Measurements from ENCODE around the gene ZNF787.

ZNF787 gene

DNA sequence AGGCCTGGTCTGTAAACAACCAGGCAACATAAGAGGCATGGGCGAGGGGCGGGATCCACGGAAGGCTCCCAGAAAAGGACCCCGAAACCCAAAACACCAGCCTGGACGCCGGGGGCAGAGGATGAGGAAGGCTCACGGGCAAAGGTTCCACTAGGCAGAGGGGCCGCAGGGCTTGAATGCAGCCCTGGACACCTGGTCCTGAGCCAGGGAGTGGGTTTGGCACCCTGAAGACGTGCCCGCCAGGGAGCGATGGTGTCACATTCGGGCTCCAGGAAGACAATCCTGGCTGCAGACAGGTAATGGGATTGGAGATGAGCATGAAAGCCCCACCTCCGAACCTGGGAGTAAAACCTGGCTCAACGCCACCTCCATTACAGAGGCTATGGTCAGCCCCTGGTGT lies 31.8 kb downstream of the ZNF787 start:
- no peak overlapping the region for H3K9ac ChIP-seq (ENCODE audit: low read depth in 1 of 2, low read length in 2 of 2)
- no peak overlapping the region for H3K27ac ChIP-seq (ENCODE audit: low read depth in 2 of 2, low read length in 2 of 2)
- H3K36me3 ChIP-seq (ENCODE audit: control insufficient read depth in 2 of 2, insufficient read depth in 2 of 2, low read length in 2 of 2), result peaks cover 15 to 21% of the 10 kb centered on the region in 2 donors
- no peak overlapping the region for H3K4me3 ChIP-seq (ENCODE audit: low read length in 2 of 2)
- peaks cover 0 to 3% of the 10 kb centered on the region in 2 donors for H3K9me3 ChIP-seq (ENCODE audit: control insufficient read depth in 2 of 2, low read length in 2 of 2)
- no peaks in the 10 kb centered on the region for H3K27me3 ChIP-seq (ENCODE audit: control insufficient read depth in 2 of 2, insufficient read depth in 2 of 2, low read length in 2 of 2)
- H3K4me1 ChIP-seq (ENCODE audit: control insufficient read depth in 2 of 2, insufficient read depth in 2 of 2, low read length in 2 of 2), result no peaks in the 10 kb centered on the region

- Histone ChIP-seq H3K4me3 (ENCODE audit: low read length in 2 of 2) (no peak overlapping the region), H3K27ac (ENCODE audit: low read depth in 2 of 2, low read length in 2 of 2) (no peak overlapping the region), H3K9me3 (ENCODE audit: control insufficient read depth in 2 of 2, low read length in 2 of 2) (peaks cover 0 to 3% of the 10 kb centered on the region in 2 donors), H3K36me3 (ENCODE audit: control insufficient read depth in 2 of 2, insufficient read depth in 2 of 2, low read length in 2 of 2) (peaks cover 14 to 19% of the 10 kb centered on the region in 2 donors), H3K27me3 (ENCODE audit: control insufficient read depth in 2 of 2, insufficient read depth in 2 of 2, low read length in 2 of 2) (no peaks in the 10 kb centered on the region), H3K4me1 (ENCODE audit: control insufficient read depth in 2 of 2, insufficient read depth in 2 of 2, low read length in 2 of 2) (no peaks in the 10 kb centered on the region), H3K9ac (ENCODE audit: low read depth in 1 of 2, low read length in 2 of 2) (no peak overlapping the region)
Observed at GRCh38 chr19:56088497-56089215, 32.4 kb downstream of the ZNF787 start.

DNA sequence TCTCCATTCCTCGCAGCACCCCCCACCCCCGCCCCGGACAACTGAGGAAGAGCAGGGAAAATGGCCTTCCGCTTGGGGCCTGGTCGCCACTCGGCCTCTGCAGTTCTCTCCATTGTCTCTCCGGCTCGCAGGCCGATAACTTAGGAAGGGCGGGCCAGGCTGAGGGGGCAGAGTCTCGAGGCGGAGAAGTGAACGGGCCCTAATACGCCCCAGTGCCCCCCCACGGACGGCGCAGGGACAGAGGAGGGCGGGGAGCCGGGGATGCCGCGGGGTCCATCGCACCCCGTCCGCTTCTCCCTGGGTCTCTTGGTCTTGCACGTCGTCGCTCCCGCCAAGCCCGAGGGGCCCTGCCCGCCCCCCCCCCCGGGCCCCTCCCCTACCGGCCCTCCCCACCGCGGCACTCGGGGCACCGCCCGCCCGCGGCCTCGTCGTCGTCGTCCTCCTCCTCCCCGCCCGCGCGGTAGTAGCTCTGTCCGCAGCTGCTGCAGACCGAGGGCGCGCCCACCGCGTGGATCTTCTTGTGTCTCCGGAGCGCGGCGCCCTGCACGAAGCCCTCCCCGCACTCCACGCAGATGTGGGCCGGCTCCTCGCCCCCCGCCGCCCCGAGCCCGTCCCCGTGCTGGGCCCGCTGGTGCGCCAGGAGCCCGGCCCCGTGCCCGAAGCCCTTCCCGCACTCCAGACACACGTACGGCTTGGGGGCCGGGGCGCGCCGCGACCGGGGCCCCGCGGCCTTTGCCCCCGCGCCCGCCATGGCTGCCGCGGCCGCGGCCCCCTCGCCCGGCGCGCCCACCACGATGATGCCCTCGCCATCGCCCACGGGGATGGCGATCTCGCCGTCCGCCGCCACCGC lies 33.2 kb downstream of the ZNF787 start:
- Histone ChIP-seq H3K4me3 (ENCODE audit: low read length in 2 of 2) (no peak overlapping the region), H3K9me3 (ENCODE audit: control insufficient read depth in 2 of 2, low read length in 2 of 2) (no peaks in the 10 kb centered on the region), H3K27me3 (ENCODE audit: control insufficient read depth in 2 of 2, insufficient read depth in 2 of 2, low read length in 2 of 2) (no peaks in the 10 kb centered on the region), H3K9ac (ENCODE audit: low read depth in 1 of 2, low read length in 2 of 2) (no peak overlapping the region), H3K36me3 (ENCODE audit: control insufficient read depth in 2 of 2, insufficient read depth in 2 of 2, low read length in 2 of 2) (peaks cover 7 to 12% of the 10 kb centered on the region in 2 donors), H3K27ac (ENCODE audit: low read depth in 2 of 2, low read length in 2 of 2) (no peak overlapping the region), H3K4me1 (ENCODE audit: control insufficient read depth in 2 of 2, insufficient read depth in 2 of 2, low read length in 2 of 2) (no peaks in the 10 kb centered on the region)

DNA sequence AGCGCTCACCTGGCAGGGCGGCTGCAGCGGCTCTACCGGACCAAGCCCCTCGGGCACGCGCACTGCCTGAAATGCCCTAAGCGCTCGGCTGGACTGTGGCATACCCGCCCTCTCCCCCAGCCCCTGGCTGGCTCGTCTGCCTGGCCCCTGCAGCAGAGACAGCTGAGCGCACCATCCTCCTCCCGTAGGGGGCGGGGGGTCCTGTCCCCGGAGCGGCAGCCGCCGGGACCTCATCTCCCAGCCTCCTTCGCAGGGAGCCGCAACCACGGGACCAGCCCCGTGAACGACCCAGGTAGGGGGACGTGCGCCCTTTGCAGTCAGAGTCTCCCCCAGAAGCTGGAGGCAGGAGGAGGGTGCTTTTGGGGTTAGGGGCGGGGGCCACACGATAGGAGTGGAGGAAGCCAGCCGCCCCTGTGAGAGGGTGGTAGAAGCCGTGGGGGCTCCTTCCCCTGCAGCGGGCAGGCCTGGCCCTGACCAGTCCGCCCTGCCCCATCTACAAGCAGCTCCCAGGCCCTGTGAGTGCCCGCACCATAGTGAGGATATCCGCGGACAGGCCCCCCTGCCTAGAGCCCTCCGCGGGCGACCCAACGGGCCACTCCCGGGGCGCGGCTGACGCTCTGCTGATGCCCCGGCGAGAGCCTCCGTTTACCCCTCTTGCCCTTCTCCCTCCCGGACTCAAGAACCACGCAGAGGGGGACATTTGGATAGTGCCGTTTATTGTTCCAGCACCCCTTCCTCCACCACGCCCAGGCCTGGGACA lies 34.2 kb downstream of the ZNF787 start:
- H3K27ac ChIP-seq (ENCODE audit: low read depth in 2 of 2, low read length in 2 of 2), result no peak overlapping the region
- no peaks in the 10 kb centered on the region for H3K9me3 ChIP-seq (ENCODE audit: control insufficient read depth in 2 of 2, low read length in 2 of 2)
- no peak overlapping the region for H3K4me3 ChIP-seq (ENCODE audit: low read length in 2 of 2)
- peaks cover 0 to 2% of the 10 kb centered on the region in 2 donors for H3K27me3 ChIP-seq (ENCODE audit: control insufficient read depth in 2 of 2, insufficient read depth in 2 of 2, low read length in 2 of 2)
- peaks cover 3 to 10% of the 10 kb centered on the region in 2 donors for H3K36me3 ChIP-seq (ENCODE audit: control insufficient read depth in 2 of 2, insufficient read depth in 2 of 2, low read length in 2 of 2)
- H3K9ac ChIP-seq (ENCODE audit: low read depth in 1 of 2, low read length in 2 of 2), result no peak overlapping the region
- H3K4me1 ChIP-seq (ENCODE audit: control insufficient read depth in 2 of 2, insufficient read depth in 2 of 2, low read length in 2 of 2), result no peaks in the 10 kb centered on the region

DNA sequence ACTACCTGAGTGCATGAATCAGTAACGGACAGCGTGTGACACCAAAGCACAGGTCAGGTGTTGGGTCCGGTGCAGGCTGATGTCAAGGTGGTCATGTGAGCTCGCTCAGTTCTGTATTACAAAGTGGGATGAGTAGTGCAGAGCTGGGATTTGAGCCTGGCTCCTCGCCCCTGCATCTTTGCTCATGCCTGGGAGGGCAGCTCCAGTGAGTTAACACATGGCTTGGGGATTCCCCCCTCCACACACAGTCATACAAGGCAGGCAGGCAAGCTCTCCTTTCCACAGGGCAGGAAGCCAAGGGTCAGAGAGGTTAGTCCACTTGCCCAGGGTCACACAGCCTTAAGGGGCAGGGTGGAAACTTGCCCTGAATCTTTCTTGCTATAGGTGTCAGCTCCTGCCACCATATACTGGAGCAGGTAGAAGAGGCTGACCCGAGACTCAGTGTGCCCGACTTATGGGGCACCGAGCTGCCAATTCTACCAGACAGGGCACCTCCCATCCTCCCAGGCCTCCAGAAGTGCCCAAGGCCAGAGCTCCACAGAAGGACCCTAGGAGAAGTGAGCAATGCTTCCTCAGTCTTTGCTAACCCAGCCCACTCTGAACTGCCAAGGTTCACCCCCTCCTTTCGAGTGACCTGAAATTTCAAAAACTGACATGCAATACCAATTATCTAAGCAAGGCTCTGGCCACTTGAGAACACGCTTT lies 35.4 kb downstream of the ZNF787 start:
- Histone ChIP-seq H3K4me3 (ENCODE audit: low read length in 2 of 2) (no peak overlapping the region), H3K4me1 (ENCODE audit: control insufficient read depth in 2 of 2, insufficient read depth in 2 of 2, low read length in 2 of 2) (peaks cover 4 to 7% of the 10 kb centered on the region in 2 donors), H3K36me3 (ENCODE audit: control insufficient read depth in 2 of 2, insufficient read depth in 2 of 2, low read length in 2 of 2) (peaks cover 3 to 7% of the 10 kb centered on the region in 2 donors), H3K9me3 (ENCODE audit: control insufficient read depth in 2 of 2, low read length in 2 of 2) (no peaks in the 10 kb centered on the region), H3K9ac (ENCODE audit: low read depth in 1 of 2, low read length in 2 of 2) (no peak overlapping the region), H3K27me3 (ENCODE audit: control insufficient read depth in 2 of 2, insufficient read depth in 2 of 2, low read length in 2 of 2) (peaks cover 5 to 9% of the 10 kb centered on the region in 2 donors), H3K27ac (ENCODE audit: low read depth in 2 of 2, low read length in 2 of 2) (no peak overlapping the region)

GRCh38 chr19:56084835-56085536 lies 36.1 kb downstream of the ZNF787 start:
- Histone ChIP-seq H3K9me3 (ENCODE audit: control insufficient read depth in 2 of 2, low read length in 2 of 2) (no peaks in the 10 kb centered on the region), H3K27ac (ENCODE audit: low read depth in 2 of 2, low read length in 2 of 2) (no peak overlapping the region), H3K27me3 (ENCODE audit: control insufficient read depth in 2 of 2, insufficient read depth in 2 of 2, low read length in 2 of 2) (peaks cover 5 to 10% of the 10 kb centered on the region in 2 donors), H3K4me3 (ENCODE audit: low read length in 2 of 2) (no peak overlapping the region), H3K9ac (ENCODE audit: low read depth in 1 of 2, low read length in 2 of 2) (no peak overlapping the region), H3K36me3 (ENCODE audit: control insufficient read depth in 2 of 2, insufficient read depth in 2 of 2, low read length in 2 of 2) (peaks cover 3 to 7% of the 10 kb centered on the region in 2 donors), H3K4me1 (ENCODE audit: control insufficient read depth in 2 of 2, insufficient read depth in 2 of 2, low read length in 2 of 2) (peaks cover 4 to 9% of the 10 kb centered on the region in 2 donors)

DNA sequence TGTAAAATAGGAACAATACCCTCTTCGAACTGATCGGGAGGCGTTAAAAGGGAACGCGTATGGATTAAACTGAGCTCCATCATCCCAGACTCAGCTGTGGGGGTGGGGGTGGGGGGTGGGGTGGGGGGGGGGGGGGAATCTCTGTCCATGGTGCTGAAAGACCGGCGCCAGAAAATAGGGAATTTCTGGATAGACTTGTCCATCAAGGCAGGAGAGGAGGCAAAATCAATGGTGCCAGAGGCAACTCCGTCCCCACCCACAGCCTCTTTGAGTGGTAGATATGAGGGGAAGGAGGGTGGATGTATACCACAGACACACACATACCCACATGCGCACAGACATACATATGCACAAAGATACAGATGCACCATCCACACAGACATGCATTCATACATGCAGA lies 37.4 kb downstream of the ZNF787 start:
- Histone ChIP-seq H3K27me3 (ENCODE audit: control insufficient read depth in 2 of 2, insufficient read depth in 2 of 2, low read length in 2 of 2) (peaks cover 5 to 10% of the 10 kb centered on the region in 2 donors), H3K9ac (ENCODE audit: low read depth in 1 of 2, low read length in 2 of 2) (no peak overlapping the region), H3K4me3 (ENCODE audit: low read length in 2 of 2) (no peak overlapping the region), H3K9me3 (ENCODE audit: control insufficient read depth in 2 of 2, low read length in 2 of 2) (no peaks in the 10 kb centered on the region), H3K36me3 (ENCODE audit: control insufficient read depth in 2 of 2, insufficient read depth in 2 of 2, low read length in 2 of 2) (peaks cover 0 to 2% of the 10 kb centered on the region in 2 donors), H3K4me1 (ENCODE audit: control insufficient read depth in 2 of 2, insufficient read depth in 2 of 2, low read length in 2 of 2) (peaks cover 4 to 9% of the 10 kb centered on the region in 2 donors), H3K27ac (ENCODE audit: low read depth in 2 of 2, low read length in 2 of 2) (no peak overlapping the region)

- Histone ChIP-seq H3K36me3 (ENCODE audit: control insufficient read depth in 2 of 2, insufficient read depth in 2 of 2, low read length in 2 of 2) (no peaks in the 10 kb centered on the region), H3K27me3 (ENCODE audit: control insufficient read depth in 2 of 2, insufficient read depth in 2 of 2, low read length in 2 of 2) (peaks cover 5 to 10% of the 10 kb centered on the region in 2 donors), H3K9ac (ENCODE audit: low read depth in 1 of 2, low read length in 2 of 2) (peak overlapping the region; percentile 5 to 37), H3K27ac (ENCODE audit: low read depth in 2 of 2, low read length in 2 of 2) (no peak overlapping the region), H3K4me3 (ENCODE audit: low read length in 2 of 2) (peak overlapping the region; percentile 42 to 61), H3K9me3 (ENCODE audit: control insufficient read depth in 2 of 2, low read length in 2 of 2) (no peaks in the 10 kb centered on the region), H3K4me1 (ENCODE audit: control insufficient read depth in 2 of 2, insufficient read depth in 2 of 2, low read length in 2 of 2) (peaks cover 4 to 9% of the 10 kb centered on the region in 2 donors)
Observed at GRCh38 chr19:56080669-56081401, 40.3 kb downstream of the ZNF787 start.

DNA sequence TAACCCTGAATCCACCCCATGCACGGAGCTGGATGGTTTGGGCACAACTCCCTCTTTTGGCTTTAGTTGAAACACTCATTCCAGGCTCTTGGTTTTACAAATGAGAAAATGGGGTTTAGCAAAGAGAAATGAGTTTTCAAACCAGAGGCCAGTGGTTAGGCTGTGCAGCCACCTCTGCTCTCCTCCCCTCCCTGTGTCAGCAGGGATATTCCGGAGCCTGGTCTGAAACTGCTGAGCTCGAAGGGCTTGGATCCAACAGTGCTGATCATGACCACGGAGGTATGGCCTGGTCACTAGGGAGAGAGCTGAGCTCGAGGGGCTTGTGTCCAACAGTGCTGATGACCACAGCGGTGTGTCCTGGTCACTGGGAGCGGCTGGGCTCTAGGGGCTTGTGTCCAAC lies 41.5 kb downstream of the ZNF787 start:
- Histone ChIP-seq H3K36me3 (ENCODE audit: control insufficient read depth in 2 of 2, insufficient read depth in 2 of 2, low read length in 2 of 2) (no peaks in the 10 kb centered on the region), H3K27me3 (ENCODE audit: control insufficient read depth in 2 of 2, insufficient read depth in 2 of 2, low read length in 2 of 2) (peaks cover 5 to 10% of the 10 kb centered on the region in 2 donors), H3K4me3 (ENCODE audit: low read length in 2 of 2) (no peak overlapping the region), H3K27ac (ENCODE audit: low read depth in 2 of 2, low read length in 2 of 2) (no peak overlapping the region), H3K9me3 (ENCODE audit: control insufficient read depth in 2 of 2, low read length in 2 of 2) (no peaks in the 10 kb centered on the region), H3K4me1 (ENCODE audit: control insufficient read depth in 2 of 2, insufficient read depth in 2 of 2, low read length in 2 of 2) (peaks cover 4 to 9% of the 10 kb centered on the region in 2 donors), H3K9ac (ENCODE audit: low read depth in 1 of 2, low read length in 2 of 2) (no peak overlapping the region)

All from mucosa of rectum (tissue), 2 donors.